ENCODE results near the gene ZMAT1.

The ZMAT1 gene

DNA sequence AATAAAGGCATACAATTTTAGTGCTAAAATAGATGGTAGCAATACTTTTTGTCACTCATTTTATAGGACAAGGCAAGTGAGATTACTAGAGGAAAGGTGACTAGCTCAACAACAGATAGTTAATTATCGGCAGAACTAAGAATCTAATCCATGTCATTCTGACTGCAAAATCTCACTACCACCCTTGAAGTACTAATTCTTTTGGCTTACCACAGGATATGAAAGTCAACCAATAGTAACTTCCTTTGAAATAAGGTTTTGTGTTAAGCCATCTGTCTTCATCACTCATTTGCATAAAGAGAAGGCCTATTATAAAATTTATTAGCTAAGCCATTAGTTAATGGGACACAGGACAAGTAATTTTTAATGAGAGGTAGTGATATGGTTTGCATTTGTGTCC lies 25.3 kb upstream of the ZMAT1 start:
- TF ChIP-seq, protein P1, sequence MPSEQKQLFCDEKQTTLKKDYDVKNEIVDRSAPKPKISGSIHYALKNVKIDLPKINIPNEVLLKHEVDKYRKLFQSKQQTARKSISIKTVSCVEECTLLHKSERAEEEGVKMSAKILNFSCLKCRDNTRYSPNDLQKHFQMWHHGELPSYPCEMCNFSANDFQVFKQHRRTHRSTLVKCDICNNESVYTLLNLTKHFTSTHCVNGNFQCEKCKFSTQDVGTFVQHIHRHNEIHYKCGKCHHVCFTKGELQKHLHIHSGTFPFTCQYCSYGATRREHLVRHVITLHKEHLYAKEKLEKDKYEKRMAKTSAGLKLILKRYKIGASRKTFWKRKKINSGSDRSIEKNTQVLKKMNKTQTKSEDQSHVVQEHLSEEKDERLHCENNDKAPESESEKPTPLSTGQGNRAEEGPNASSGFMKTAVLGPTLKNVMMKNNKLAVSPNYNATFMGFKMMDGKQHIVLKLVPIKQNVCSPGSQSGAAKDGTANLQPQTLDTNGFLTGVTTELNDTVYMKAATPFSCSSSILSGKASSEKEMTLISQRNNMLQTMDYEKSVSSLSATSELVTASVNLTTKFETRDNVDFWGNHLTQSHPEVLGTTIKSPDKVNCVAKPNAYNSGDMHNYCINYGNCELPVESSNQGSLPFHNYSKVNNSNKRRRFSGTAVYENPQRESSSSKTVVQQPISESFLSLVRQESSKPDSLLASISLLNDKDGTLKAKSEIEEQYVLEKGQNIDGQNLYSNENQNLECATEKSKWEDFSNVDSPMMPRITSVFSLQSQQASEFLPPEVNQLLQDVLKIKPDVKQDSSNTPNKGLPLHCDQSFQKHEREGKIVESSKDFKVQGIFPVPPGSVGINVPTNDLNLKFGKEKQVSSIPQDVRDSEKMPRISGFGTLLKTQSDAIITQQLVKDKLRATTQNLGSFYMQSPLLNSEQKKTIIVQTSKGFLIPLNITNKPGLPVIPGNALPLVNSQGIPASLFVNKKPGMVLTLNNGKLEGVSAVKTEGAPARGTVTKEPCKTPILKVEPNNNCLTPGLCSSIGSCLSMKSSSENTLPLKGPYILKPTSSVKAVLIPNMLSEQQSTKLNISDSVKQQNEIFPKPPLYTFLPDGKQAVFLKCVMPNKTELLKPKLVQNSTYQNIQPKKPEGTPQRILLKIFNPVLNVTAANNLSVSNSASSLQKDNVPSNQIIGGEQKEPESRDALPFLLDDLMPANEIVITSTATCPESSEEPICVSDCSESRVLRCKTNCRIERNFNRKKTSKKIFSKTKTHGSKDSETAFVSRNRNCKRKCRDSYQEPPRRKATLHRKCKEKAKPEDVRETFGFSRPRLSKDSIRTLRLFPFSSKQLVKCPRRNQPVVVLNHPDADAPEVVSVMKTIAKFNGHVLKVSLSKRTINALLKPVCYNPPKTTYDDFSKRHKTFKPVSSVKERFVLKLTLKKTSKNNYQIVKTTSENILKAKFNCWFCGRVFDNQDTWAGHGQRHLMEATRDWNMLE (tag by site-specific recombination; conservative IDR thresholded peaks at IDR 0.05; ENCODE audit: low read depth), result no peak
- TF ChIP-seq ZBTB7A (tag by site-specific recombination; IDR thresholded peaks at IDR 0.05; ENCODE audit: low read depth), result no peak
- TF ChIP-seq YY2 (tag by site-specific recombination; IDR thresholded peaks at IDR 0.05), result no peak
- ChIA-PET CTCF (no interaction called here), POLR2A (no interaction called here)
- H3K9me3 ChIP-seq (ENCODE audit: control insufficient read depth, insufficient read depth, low read depth, low read length), result no peaks in the 10 kb centered on the region
- H3K4me1 ChIP-seq (ENCODE audit: control insufficient read depth, insufficient read depth, low read length), result no peaks in the 10 kb centered on the region
- no peaks in the 10 kb centered on the region for H3K36me3 ChIP-seq (ENCODE audit: control insufficient read depth in 2 of 2, insufficient read depth in 1 of 2, low read length in 2 of 2)
- H3K4me3 ChIP-seq (ENCODE audit: low read depth, low read length), result no peak overlapping the region
- no peak overlapping the region for H3K27ac ChIP-seq (ENCODE audit: extremely low read depth, low read depth, low read length)

DNA sequence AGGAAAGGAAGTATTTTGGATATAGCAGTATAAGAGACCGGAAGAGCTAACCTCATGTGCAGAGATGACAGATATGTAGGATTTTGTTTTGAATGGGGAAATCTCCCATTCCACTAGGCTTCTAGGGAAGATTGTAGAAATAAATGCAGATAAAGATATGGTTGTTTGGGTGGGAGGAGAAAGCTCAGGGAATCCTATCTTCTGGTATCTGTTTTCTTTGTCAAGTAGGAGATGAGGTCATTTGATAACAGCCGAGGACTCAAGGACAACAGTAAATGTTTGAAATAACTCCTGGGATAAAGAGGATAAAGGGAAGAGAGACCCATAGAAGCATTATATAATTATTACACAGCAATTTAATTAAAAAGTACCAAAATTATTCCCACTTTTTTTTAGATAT lies 24.7 kb upstream of the ZMAT1 start:
- Histone ChIP-seq H3K9me3 (ENCODE audit: control insufficient read depth, insufficient read depth, low read depth, low read length) (no peaks in the 10 kb centered on the region), H3K4me3 (ENCODE audit: low read depth, low read length) (no peak overlapping the region), H3K27ac (ENCODE audit: extremely low read depth, low read depth, low read length) (no peak overlapping the region), H3K4me1 (ENCODE audit: control insufficient read depth, insufficient read depth, low read length) (no peaks in the 10 kb centered on the region), H3K36me3 (ENCODE audit: control insufficient read depth in 2 of 2, insufficient read depth in 1 of 2, low read length in 2 of 2) (no peaks in the 10 kb centered on the region)
- CTCF ChIA-PET, result no interaction called here
- POLR2A ChIA-PET, result no interaction called here
- TF ChIP-seq RBAK (tag by site-specific recombination; IDR thresholded peaks at IDR 0.05), result no peak
- TF ChIP-seq, protein P1 (tag by site-specific recombination; conservative IDR thresholded peaks at IDR 0.05; ENCODE audit: low read depth), result no peak
- TF ChIP-seq, protein P2, sequence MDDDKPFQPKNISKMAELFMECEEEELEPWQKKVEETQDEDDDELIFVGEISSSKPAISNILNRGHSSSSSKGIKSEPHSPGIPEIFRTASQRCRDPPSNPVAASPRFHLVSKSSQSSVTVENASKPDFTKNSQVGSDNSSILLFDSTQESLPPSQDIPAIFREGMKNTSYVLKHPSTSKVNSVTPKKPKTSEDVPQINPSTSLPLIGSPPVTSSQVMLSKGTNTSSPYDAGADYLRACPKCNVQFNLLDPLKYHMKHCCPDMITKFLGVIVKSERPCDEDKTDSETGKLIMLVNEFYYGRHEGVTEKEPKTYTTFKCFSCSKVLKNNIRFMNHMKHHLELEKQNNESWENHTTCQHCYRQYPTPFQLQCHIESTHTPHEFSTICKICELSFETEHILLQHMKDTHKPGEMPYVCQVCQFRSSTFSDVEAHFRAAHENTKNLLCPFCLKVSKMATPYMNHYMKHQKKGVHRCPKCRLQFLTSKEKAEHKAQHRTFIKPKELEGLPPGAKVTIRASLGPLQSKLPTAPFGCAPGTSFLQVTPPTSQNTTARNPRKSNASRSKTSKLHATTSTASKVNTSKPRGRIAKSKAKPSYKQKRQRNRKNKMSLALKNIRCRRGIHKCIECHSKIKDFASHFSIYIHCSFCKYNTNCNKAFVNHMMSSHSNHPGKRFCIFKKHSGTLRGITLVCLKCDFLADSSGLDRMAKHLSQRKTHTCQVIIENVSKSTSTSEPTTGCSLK (tag by site-specific recombination; IDR thresholded peaks at IDR 0.05), result no peak
- no peak for TF ChIP-seq GLIS2 (tag by site-specific recombination; IDR thresholded peaks at IDR 0.05)
- TF ChIP-seq ZNF629 (tag by site-specific recombination; IDR thresholded peaks at IDR 0.05), result no peak
- TF ChIP-seq, protein P3, sequence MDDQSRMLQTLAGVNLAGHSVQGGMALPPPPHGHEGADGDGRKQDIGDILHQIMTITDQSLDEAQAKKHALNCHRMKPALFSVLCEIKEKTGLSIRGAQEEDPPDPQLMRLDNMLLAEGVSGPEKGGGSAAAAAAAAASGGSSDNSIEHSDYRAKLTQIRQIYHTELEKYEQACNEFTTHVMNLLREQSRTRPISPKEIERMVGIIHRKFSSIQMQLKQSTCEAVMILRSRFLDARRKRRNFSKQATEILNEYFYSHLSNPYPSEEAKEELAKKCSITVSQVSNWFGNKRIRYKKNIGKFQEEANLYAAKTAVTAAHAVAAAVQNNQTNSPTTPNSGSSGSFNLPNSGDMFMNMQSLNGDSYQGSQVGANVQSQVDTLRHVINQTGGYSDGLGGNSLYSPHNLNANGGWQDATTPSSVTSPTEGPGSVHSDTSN (CRISPR knock-in tag; IDR thresholded peaks at IDR 0.05), result no peak
- no peak for TF ChIP-seq ZNF391 (tag by site-specific recombination; IDR thresholded peaks at IDR 0.05; ENCODE audit: borderline replicate concordance, low read depth)
- TF ChIP-seq, protein P4, sequence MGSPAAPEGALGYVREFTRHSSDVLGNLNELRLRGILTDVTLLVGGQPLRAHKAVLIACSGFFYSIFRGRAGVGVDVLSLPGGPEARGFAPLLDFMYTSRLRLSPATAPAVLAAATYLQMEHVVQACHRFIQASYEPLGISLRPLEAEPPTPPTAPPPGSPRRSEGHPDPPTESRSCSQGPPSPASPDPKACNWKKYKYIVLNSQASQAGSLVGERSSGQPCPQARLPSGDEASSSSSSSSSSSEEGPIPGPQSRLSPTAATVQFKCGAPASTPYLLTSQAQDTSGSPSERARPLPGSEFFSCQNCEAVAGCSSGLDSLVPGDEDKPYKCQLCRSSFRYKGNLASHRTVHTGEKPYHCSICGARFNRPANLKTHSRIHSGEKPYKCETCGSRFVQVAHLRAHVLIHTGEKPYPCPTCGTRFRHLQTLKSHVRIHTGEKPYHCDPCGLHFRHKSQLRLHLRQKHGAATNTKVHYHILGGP (tag by site-specific recombination; IDR thresholded peaks at IDR 0.05), result no peak
- TF ChIP-seq ZNF416 (tag by site-specific recombination; IDR thresholded peaks at IDR 0.05), result no peak
- no peak for TF ChIP-seq IKZF3 (tag by site-specific recombination; IDR thresholded peaks at IDR 0.05)

All from HEK293 (cell line).